ENCODE results near the gene FAM171A1.
"Not testable (repeated sequence)": the region's sequence is repeated elsewhere in the genome, so short reads cannot be mapped to it uniquely, and the experiment has no call there.

FAM171A1 gene

GRCh38 chr10:15236340-15236739, 134.7 kb downstream of the FAM171A1 start:
- DNase-seq, result no peak

- no peak for DNase-seq
These were observed 138.8 kb downstream of the FAM171A1 start for GRCh38 chr10:15232279-15232678.

GRCh38 chr10:15231426-15231825, 139.7 kb downstream of the FAM171A1 start:
- DNase-seq, result no peak

GRCh38 chr10:15230257-15230656, 140.8 kb downstream of the FAM171A1 start:
- DNase-seq, result no peak

- no peak for DNase-seq
These were observed 141.8 kb downstream of the FAM171A1 start for GRCh38 chr10:15229268-15229667.

DNA sequence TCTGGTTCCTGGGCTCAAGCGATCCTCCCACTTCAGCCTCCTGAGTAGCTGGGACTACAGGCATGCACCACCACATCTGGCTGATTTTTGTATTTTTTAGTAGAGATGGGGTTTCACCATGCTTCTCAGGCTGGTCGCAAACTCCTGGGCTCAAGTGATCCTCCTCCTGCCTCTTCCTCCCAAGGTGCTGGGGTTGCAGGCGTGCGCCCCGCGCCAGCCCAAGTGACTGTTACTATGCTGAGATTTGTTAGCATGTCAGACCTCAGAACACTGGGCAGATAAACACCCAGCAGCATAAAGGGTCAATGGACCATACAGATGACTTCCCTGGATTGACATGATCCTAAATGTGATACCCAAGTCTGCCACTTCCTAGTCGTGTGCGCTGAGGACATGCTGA, 142.7 kb downstream of the FAM171A1 start:
- DNase-seq, result no peak

GRCh38 chr10:15227611-15228372, 143.3 kb downstream of the FAM171A1 start:
- DNase-seq, result no peak

- no peak for DNase-seq
These were observed 145.6 kb downstream of the FAM171A1 start for GRCh38 chr10:15225511-15225910.

DNA sequence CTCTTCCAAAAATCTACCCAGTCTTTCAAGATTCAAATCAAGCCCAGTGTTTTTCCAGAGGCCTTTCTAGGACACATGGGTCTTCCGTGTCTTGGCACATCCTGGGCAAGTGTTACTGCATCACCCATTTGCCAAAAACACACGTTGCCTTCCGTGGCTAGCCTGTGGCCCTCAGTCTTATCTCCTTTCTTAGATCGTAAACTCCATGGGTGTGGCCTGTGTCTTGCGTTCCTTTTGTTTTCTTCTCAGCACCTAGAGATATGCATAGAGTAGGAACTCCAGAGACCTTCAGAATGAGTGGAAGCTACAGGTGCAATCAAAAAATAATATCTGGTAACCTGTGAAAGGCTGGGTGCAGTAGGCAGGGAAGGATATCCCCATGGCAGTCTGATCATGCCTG, 146.1 kb downstream of the FAM171A1 start:
- DNase-seq, result no peak

GRCh38 chr10:15223174-15223573, 147.9 kb downstream of the FAM171A1 start:
- DNase-seq, result no peak

DNA sequence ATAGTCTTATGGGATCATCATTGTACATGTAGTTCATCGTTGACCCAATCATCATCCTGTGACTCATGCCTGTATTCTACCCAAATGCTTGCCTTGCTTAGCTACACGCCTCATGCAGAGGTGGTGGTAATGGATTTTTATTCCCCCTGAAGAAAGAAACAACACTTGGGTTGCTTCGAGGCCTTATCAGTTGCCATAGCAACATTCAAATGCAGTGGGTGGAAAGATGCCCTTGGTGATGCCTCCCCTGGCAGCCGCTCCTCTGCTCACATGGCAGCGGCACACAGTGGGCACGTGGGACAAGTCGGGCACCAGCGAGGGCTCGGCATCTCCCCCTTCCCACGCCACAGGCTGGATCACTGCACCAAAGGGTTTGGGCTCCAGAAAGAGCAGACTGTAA, 148.6 kb downstream of the FAM171A1 start:
- DNase-seq, result no peak

DNA sequence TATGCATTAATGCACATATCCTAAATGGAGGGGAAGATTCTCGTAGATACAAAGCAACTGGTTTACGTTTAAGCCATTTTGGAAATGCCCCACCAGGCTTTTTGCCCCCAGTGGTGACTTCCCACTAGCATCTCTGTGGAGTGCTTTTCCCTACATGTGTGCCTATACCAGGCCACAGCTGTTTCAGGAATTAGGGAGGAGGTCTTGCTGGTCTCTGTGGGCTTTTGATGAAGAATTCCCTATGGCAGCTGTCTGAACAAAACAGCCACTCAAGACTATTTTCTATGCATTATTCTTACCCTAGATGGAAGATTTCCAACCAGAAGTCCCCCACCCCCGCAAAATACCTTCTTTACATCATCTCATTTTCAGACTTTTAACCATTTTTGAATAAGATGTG, 150.6 kb downstream of the FAM171A1 start:
- no peak for DNase-seq

DNA sequence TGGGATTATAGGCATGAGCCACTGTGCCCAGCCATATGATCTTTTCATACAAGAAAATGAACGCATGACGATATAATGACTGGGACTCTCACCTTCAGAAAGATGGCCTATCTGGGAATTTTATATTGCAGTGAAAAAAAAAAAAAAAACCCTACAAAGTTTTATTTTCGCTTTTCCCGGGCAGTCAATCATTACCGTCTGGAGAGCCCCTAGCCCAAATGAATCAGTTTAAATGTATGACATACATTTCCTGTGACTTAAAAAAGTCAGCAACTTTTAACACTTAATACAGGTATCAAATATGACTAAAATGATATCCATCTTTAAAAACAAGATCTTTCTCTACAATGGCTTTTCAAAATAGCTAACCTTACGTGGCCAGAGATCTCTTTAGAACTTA, 154.4 kb downstream of the FAM171A1 start:
- DNase-seq, result no peak

DNA sequence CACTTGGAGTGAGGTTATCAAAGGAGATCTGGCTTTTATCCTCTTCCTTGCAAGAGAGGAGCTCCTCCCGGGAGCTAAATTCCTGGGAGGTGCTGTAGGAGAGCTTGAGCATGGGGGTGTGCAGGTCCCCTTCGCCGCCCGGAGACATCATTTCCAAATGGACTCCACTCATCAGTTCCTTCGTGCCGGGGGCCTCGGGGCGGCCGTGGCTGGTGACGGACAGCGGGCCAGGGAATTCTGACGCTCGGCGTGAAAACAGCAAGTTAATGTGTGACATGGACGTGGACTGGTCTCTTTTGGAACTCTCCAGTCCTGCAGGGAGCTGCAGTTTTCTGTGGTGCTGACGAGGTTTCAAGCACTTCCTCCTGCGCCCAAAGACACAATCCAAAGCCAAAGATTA, 156.9 kb downstream of the FAM171A1 start:
- no peak for DNase-seq

DNA sequence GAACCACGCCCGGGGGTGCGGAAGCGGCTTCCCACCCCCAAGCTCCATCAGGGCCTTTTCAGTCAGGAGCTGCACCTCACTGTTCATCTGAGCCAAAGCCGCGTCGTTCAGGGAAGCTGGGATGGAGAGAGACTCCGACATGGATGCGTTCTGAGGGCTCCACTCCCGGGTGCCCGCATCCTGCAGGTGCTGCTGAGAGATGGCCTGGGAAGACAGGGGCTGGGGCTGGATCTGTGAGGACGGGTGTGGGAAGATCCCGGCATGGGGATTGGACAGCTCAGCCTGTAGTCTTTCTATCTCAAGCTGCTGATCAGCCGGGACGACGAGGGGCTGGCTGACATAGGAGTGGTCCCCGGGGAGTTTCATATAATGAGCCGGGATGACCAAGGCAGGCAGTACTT, 157.6 kb downstream of the FAM171A1 start:
- no peak for DNase-seq

GRCh38 chr10:15211464-15211979, 159.6 kb downstream of the FAM171A1 start:
- no peak for DNase-seq

DNA sequence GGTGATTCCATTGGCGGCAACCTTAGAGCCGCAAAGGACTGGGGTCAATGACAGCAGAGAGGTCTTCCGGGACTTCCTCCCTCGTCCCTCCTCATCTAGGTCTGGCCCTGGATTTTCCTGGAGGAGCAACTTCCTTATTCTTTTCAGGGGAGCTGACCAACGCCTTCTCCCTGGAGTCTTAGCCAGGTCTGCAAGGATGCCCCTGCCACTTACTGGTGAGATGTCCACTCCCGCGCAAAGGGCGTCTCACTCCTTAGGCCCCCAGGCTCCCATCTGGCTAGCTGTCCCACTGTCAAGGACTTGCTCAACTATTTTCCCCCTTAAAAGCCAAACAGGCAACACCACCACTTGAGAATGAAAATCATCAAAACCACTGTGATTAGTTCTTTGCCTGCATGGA, 160.6 kb downstream of the FAM171A1 start:
- no peak for DNase-seq

- peak; percentile 12 for DNase-seq
These were observed 161.1 kb downstream of the FAM171A1 start for GRCh38 chr10:15209827-15210509.

DNA sequence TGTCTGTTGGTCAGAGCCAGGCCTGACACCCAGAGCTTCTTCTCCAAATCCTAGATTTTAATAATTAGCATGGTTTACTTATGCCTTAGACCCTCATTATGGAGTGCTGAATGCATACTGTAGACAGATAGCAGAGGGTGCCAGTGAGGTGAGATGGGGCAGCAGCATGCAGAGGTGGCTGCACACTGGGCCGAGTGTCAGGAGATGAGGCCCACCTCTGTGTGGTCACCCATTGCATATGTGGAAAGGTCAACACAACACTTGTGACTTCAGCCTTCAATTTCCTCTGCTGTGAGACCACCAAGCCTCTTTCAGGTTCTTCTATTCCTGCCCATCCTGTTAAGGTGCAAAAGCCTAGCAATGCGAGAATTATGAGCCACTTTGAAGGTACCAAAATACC, 162.9 kb downstream of the FAM171A1 start:
- no peak for DNase-seq

GRCh38 chr10:15207410-15207809, 163.7 kb downstream of the FAM171A1 start:
- DNase-seq, result not testable (repeated sequence)

GRCh38 chr10:15202639-15203038, 168.4 kb downstream of the FAM171A1 start:
- DNase-seq, result no peak

GRCh38 chr10:15202301-15202621, 168.8 kb downstream of the FAM171A1 start:
- DNase-seq, result not testable (repeated sequence)

- no peak for DNase-seq
These were observed 169.3 kb downstream of the FAM171A1 start for GRCh38 chr10:15201589-15202300.

DNA sequence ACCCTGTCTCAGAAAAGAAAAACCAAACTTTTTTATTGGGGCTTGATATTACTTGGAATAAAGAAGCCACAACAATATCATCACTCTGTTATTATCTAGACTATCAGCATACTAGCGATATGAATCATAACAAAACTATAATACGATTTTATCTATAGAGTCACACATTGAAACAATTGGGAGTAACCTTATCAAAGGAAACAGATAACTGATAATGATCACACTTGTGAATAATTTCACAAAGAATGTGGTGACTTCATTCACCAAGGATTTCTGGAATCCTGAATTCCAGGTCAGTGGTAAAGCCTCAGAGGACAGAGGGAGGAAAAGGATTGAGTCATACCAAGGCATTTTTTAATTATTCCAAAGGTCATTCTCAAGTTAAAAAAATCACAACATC, 170.5 kb downstream of the FAM171A1 start:
- no peak for DNase-seq

Measured in GDM1 (cell line).